ENCODE measurements around the gene SELENOO. TPM values are rescaled to one million over a fixed set of nuclear protein-coding genes. Genes with fewer than 3 reads are reported as not detected.

The SELENOO gene
- polyA plus RNA-seq, 1 experiment: 6.8 TPM

DNA sequence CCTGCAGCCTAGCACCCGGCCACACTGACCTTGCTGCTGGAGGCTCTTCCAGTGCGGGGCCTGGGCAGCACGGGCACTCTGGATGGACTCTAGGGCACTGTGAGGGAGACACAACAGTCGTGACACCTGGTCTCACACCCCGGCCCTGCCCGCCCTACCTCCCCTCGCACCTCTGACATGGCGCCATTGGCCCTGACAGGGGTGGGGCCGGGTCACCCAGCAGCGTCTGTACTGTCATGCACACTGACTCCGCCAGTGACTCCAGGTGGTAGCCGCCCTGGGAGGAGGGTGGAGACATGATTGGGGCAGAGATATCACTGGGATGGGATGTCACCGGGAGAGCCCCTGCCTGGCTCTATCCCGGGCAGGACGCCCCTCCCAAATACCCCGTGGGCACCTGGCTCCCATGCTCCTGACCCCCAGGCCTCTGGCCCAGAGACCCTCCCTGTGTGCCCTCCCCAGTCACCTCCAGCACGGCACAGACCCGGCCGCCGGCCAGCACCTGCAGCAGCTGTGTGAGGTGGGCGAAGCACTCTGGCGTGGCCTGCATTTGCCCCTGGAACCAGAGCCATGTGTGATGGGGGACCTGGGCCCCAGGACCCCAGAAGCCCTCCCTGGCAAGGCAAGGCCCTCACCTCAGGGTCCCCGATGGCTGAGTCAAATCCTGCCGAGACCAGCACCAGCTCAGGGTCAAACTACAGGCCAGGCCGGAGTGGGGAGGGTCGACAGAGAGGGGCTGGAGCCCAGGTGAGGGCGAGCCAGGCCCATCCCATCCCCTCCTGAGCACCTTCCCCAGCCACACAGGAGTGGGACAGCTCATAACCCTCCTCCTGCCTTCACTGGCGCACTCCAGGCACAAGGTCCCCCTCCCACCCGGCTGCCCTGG lies 47.6 kb downstream of the SELENOO start:
- CTCF ChIA-PET: interaction anchor here (1.2 kb wide), 1 partner anchor 94 kb away, joined by 6 read pairs; no protein-coding TSS in a partner anchor
- no peak for DNase-seq (ENCODE audit: low read depth, low spot score)
- no peak overlapping the region for H3K4me3 ChIP-seq (ENCODE audit: low read depth, low read length)
- peak overlapping the region; percentile 21 for H3K27ac ChIP-seq (ENCODE audit: low read depth, low read length)
- TF ChIP-seq, protein P1, sequence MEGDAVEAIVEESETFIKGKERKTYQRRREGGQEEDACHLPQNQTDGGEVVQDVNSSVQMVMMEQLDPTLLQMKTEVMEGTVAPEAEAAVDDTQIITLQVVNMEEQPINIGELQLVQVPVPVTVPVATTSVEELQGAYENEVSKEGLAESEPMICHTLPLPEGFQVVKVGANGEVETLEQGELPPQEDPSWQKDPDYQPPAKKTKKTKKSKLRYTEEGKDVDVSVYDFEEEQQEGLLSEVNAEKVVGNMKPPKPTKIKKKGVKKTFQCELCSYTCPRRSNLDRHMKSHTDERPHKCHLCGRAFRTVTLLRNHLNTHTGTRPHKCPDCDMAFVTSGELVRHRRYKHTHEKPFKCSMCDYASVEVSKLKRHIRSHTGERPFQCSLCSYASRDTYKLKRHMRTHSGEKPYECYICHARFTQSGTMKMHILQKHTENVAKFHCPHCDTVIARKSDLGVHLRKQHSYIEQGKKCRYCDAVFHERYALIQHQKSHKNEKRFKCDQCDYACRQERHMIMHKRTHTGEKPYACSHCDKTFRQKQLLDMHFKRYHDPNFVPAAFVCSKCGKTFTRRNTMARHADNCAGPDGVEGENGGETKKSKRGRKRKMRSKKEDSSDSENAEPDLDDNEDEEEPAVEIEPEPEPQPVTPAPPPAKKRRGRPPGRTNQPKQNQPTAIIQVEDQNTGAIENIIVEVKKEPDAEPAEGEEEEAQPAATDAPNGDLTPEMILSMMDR (IDR thresholded peaks at IDR 0.05; ENCODE audit: low read depth, low read length): no peak
- POLR2A ChIA-PET: no interaction called here
- peaks cover 4% of the 10 kb centered on the region; the same call in 1 of the 2 replicates for H3K9me3 ChIP-seq (ENCODE audit: control insufficient read depth, insufficient read depth, low read length)
- H3K27me3 ChIP-seq (ENCODE audit: control insufficient read depth, insufficient read depth, low read length): no peaks in the 10 kb centered on the region

DNA sequence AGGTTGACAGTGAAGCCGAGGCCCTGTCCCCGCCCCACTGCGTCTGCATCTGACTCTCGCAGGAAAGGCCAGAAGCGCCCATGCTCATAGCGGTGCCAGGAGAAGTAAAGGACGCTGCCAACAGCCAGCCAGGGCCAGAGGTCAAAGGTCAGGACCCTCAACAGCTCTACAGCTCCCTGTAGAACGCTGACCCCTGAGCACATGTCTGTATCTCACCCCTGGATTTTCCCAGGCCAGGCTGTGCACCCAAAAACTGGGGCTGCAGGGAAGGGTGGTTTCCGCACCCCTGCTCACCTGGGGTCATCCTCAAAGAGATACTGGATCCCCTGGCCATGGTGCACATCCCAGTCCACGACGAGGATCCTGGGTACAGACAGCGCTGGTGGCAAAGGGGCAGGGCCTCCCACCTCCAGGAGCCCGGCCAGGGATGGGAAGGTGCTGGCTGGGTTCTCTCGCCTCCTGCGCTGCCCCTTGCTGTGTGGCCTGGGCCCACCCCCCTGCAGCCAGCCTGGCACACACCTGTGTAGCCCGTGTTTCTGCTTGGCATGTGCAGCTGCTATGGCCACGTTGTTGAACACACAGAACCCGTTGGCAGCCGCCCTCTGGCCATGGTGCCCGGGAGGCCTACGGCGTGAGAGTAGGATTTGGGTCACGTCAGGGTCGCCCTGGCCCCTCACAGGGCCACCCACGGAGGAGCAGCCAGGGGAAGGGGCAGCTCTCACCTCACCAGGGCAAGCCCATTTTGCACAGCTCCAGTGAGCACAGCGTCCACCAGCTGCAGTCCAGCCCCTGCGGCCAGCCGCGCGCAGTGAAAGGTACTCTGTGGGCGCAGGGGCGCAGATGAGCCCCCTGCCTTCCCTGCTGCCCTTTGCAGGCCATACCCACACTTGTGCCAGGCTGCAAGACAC lies 48.8 kb downstream of the SELENOO start:
- Histone ChIP-seq H3K27me3 (ENCODE audit: control insufficient read depth, insufficient read depth, low read length) (no peaks in the 10 kb centered on the region), H3K27ac (ENCODE audit: low read depth, low read length) (no peak overlapping the region), H3K9me3 (ENCODE audit: control insufficient read depth, insufficient read depth, low read length) (peaks cover 2% of the 10 kb centered on the region; the same call in 1 of the 2 replicates), H3K4me3 (ENCODE audit: low read depth, low read length) (peak overlapping the region; percentile 85)
- ChIA-PET POLR2A (interaction anchor here (0.5 to 2.1 kb wide), 2 partner anchors 11 to 46 kb away, joined by 7 to 8 read pairs; partner anchors contain the start of gene MAPK12), CTCF (interaction anchor here (0.5 kb wide), 1 partner anchor 78 kb away, joined by 3 read pairs; no protein-coding TSS in a partner anchor)
- DNase-seq (ENCODE audit: low read depth, low spot score): no peak
- TF ChIP-seq, protein P1 (IDR thresholded peaks at IDR 0.05; ENCODE audit: low read depth, low read length): no peak

DNA sequence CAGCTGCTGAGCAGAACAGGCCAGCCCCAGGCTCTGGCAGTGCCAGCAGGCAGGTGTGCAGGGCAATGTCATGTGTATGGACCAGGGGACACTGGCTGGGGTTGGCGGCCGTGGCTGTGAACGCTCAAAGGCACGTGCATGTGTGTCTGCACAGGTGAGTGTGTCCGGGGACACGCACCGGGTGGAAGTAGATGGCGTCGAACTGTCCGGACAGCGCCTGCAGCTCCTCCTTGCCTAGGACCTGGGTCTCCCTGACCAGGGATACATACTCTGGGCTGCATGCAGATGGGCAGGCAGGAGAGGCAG lies 49.4 kb downstream of the SELENOO start:
- DNase-seq (ENCODE audit: low read depth, low spot score): no peak
- ChIA-PET POLR2A (interaction anchor here (0.7 to 2.1 kb wide), 2 partner anchors 11 to 73 kb away, joined by 5 to 8 read pairs; partner anchors contain the start of gene MAPK12), CTCF (interaction anchor here (0.5 to 3.0 kb wide), 3 partner anchors 17 to 91 kb away, joined by 3 to 25 read pairs (median 6); no protein-coding TSS in a partner anchor)
- Histone ChIP-seq H3K9me3 (ENCODE audit: control insufficient read depth, insufficient read depth, low read length) (no peaks in the 10 kb centered on the region), H3K27me3 (ENCODE audit: control insufficient read depth, insufficient read depth, low read length) (no peaks in the 10 kb centered on the region), H3K27ac (ENCODE audit: low read depth, low read length) (peak overlapping the region; percentile 61), H3K4me3 (ENCODE audit: low read depth, low read length) (peak overlapping the region; percentile 85)
- TF ChIP-seq, protein P1 (IDR thresholded peaks at IDR 0.05; ENCODE audit: low read depth, low read length): no peak

DNA sequence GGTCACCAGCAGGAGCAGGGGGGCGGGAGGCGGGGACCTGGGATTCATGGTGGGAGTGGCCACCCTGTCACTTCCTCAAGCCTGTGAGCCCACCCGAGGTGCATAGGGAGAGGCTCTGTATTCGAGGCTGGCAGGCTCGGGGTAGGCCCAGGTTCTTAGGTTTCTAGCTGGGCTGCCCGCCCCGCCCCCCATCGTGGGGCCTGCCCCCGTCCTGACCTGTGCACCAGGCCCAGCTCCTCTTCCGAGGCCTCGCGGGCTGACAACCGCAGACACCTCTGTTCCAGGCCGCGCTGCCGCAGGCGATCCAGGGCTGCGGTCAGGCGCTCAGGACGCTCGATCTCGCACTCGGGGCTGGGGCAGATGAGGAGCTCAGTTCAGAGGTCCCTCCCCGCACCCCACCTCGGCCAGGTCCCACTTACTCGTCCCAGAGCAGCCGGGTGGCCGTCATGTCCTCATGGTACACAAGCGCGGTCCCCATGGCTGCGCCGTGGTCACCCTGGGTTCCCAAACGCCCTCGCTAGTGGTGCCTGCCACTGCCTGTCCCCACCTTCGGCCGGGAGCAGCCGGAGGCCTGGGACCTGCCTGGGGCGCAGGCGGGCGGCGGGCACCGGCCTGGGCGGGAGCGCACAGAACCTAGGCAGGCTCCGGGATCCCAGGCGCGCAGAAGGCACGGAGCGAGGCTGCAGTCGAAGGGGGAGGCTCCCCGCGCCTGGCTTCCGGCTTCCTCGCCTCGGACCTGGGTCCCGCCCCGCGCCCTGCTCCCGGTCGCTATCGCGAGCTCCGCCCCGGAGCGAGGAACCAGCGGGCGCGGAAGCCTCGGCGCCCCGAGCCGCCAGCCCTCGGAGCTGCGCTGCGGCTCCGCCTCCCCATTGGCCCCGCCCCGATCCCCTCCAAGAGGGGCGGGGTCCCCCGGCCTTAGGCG lies 50.0 kb downstream of the SELENOO start, which contains the start of gene HDAC10:
TSS of gene HDAC10 (minus strand) at position 711 of the 922 bp plus-strand sequence. CDS start at position 478, 233 bp downstream.
- Histone ChIP-seq H3K27ac (ENCODE audit: low read depth, low read length) (peak within 1 kb of the TSS; percentile 61), H3K9me3 (ENCODE audit: control insufficient read depth, insufficient read depth, low read length) (no peaks in the 10 kb centered on the region), H3K4me3 (ENCODE audit: low read depth, low read length) (peak within 1 kb of the TSS; percentile 85), H3K27me3 (ENCODE audit: control insufficient read depth, insufficient read depth, low read length) (no peaks in the 10 kb centered on the region)
- TF ChIP-seq, protein P1 (IDR thresholded peaks at IDR 0.05; ENCODE audit: low read depth, low read length): no peak
- CTCF ChIA-PET: interaction anchor here (0.6 to 3.0 kb wide), 8 partner anchors 8 to 116 kb away, joined by 3 to 25 read pairs (median 4); partner anchors contain the start of gene MAPK12
- POLR2A ChIA-PET: interaction anchor here (0.6 to 2.1 kb wide), 6 partner anchors 10 to 91 kb away, joined by 3 to 8 read pairs (median 4); partner anchors contain the start of gene MAPK12
- no peak for DNase-seq (ENCODE audit: low read depth, low spot score)

Measured in AG04450 (cell line).